GM21423 (cell line): ENCODE measurements around the gene CREG1.
"Not testable (repeated sequence)": the region's sequence is repeated elsewhere in the genome, so short reads cannot be mapped to it uniquely, and the experiment has no call there.

Experiments
- ATAC-seq: cut with Tn5 transposase; IDR thresholded peaks from one replicate; pipeline ENCODE4 v1.9.1; 2021; ENCODE audit warnings: mild to moderate bottlenecking, moderate library complexity; ENCODE audit not compliant: unreplicated experiment

CREG1 gene

GRCh38 chr1:167564612-167565270 is 11.2 kb upstream of the CREG1 start:
- no peak for ATAC-seq

- no peak for ATAC-seq
These were observed 10.2 kb upstream of the CREG1 start for GRCh38 chr1:167563579-167564246.

- no peak for ATAC-seq
These were observed 9.1 kb upstream of the CREG1 start for GRCh38 chr1:167562702-167563101.

- no peak for ATAC-seq
These were observed 8.2 kb upstream of the CREG1 start for GRCh38 chr1:167561753-167562152.

- no peak for ATAC-seq
These were observed 2.6 kb upstream of the CREG1 start for GRCh38 chr1:167555971-167556714.

GRCh38 chr1:167555072-167555471 is 1.5 kb upstream of the CREG1 start:
- ATAC-seq, result not testable (repeated sequence)

GRCh38 chr1:167554028-167554779 is 642 bp upstream of the CREG1 start:
- peak; percentile 12 for ATAC-seq

- no peak for ATAC-seq
These were observed 2.2 kb downstream of the CREG1 start for GRCh38 chr1:167551362-167551761.

GRCh38 chr1:167548059-167548932 is 5.3 kb downstream of the CREG1 start:
- ATAC-seq, result no peak

GRCh38 chr1:167546935-167547334 is 6.6 kb downstream of the CREG1 start:
- ATAC-seq, result no peak

GRCh38 chr1:167545349-167545748 is 8.2 kb downstream of the CREG1 start:
- ATAC-seq, result no peak

- ATAC-seq, result no peak
These were observed 9.0 kb downstream of the CREG1 start for GRCh38 chr1:167544447-167545093.

- ATAC-seq, result no peak
These were observed 10.2 kb downstream of the CREG1 start for GRCh38 chr1:167543199-167543990.

- ATAC-seq, result no peak
These were observed 11.2 kb downstream of the CREG1 start for GRCh38 chr1:167542109-167543032.

- ATAC-seq, result no peak
These were observed 12.0 kb downstream of the CREG1 start for GRCh38 chr1:167541610-167542009.

- ATAC-seq, result no peak
These were observed 12.6 kb downstream of the CREG1 start for GRCh38 chr1:167541003-167541402.

GRCh38 chr1:167538657-167539056 is 14.9 kb downstream of the CREG1 start:
- no peak for ATAC-seq

- no peak for ATAC-seq
These were observed 19.7 kb downstream of the CREG1 start for GRCh38 chr1:167533851-167534300.
